ENCODE measurements around the gene NIPAL3.

- TF ChIP-seq POLR2A (IDR thresholded peaks at IDR 0.05) (no peak), CTCF (IDR thresholded peaks at IDR 0.05) (no peak)
These were observed 6.1 kb upstream of the NIPAL3 start for GRCh38 chr1:24409535-24409934.
